ENCODE results near the gene OSTN.

DNA sequence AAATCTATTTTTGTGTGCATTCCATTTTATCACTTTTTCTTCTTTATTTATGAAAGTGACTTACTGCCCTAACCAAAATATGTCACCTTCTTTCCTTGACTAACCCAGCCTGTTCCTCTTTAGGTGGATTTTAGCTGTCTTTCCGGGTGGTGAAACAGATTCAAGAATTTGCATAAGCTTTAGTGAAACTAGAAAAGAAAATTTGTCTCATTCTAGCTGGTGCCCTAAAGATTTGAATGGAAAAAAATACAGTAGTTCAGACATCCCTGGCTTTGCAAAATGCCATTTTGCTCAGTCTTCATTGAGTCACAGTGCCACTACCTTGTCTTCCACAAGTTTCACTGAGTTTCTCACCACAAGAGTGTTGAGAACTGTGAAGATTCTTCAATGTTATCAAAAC is 102.0 kb downstream of the OSTN start:
- no peak for TF ChIP-seq POLR2AphosphoS5 (IDR thresholded peaks at IDR 0.05; ENCODE audit: low read depth)
- no peak for TF ChIP-seq EZH2 (IDR thresholded peaks at IDR 0.05; ENCODE audit: low read depth, unreplicated experiment)
- TF ChIP-seq STAT1 (IDR thresholded peaks at IDR 0.05; ENCODE audit: unreplicated experiment), result no peak
- TF ChIP-seq, protein P1, sequence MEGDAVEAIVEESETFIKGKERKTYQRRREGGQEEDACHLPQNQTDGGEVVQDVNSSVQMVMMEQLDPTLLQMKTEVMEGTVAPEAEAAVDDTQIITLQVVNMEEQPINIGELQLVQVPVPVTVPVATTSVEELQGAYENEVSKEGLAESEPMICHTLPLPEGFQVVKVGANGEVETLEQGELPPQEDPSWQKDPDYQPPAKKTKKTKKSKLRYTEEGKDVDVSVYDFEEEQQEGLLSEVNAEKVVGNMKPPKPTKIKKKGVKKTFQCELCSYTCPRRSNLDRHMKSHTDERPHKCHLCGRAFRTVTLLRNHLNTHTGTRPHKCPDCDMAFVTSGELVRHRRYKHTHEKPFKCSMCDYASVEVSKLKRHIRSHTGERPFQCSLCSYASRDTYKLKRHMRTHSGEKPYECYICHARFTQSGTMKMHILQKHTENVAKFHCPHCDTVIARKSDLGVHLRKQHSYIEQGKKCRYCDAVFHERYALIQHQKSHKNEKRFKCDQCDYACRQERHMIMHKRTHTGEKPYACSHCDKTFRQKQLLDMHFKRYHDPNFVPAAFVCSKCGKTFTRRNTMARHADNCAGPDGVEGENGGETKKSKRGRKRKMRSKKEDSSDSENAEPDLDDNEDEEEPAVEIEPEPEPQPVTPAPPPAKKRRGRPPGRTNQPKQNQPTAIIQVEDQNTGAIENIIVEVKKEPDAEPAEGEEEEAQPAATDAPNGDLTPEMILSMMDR (conservative IDR thresholded peaks at IDR 0.05; ENCODE audit: low read depth in 2 of 2), result no peak
- TF ChIP-seq ZNF331 (CRISPR knock-in tag; IDR thresholded peaks at IDR 0.05; ENCODE audit: low read depth), result no peak
- TF ChIP-seq JUNB (IDR thresholded peaks at IDR 0.05; ENCODE audit: unreplicated experiment), result no peak
- TF ChIP-seq CREB1 (CRISPR knock-in tag; IDR thresholded peaks at IDR 0.05; ENCODE audit: low read depth), result no peak
- no peak for TF ChIP-seq NANOG (IDR thresholded peaks at IDR 0.05; ENCODE audit: borderline replicate concordance)
- TF ChIP-seq, protein P2, sequence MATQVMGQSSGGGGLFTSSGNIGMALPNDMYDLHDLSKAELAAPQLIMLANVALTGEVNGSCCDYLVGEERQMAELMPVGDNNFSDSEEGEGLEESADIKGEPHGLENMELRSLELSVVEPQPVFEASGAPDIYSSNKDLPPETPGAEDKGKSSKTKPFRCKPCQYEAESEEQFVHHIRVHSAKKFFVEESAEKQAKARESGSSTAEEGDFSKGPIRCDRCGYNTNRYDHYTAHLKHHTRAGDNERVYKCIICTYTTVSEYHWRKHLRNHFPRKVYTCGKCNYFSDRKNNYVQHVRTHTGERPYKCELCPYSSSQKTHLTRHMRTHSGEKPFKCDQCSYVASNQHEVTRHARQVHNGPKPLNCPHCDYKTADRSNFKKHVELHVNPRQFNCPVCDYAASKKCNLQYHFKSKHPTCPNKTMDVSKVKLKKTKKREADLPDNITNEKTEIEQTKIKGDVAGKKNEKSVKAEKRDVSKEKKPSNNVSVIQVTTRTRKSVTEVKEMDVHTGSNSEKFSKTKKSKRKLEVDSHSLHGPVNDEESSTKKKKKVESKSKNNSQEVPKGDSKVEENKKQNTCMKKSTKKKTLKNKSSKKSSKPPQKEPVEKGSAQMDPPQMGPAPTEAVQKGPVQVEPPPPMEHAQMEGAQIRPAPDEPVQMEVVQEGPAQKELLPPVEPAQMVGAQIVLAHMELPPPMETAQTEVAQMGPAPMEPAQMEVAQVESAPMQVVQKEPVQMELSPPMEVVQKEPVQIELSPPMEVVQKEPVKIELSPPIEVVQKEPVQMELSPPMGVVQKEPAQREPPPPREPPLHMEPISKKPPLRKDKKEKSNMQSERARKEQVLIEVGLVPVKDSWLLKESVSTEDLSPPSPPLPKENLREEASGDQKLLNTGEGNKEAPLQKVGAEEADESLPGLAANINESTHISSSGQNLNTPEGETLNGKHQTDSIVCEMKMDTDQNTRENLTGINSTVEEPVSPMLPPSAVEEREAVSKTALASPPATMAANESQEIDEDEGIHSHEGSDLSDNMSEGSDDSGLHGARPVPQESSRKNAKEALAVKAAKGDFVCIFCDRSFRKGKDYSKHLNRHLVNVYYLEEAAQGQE (IDR thresholded peaks at IDR 0.05; ENCODE audit: unreplicated experiment), result no peak
- no peak for TF ChIP-seq EZH2phosphoT487 (IDR thresholded peaks at IDR 0.05; ENCODE audit: unreplicated experiment)
- TF ChIP-seq, protein P3, sequence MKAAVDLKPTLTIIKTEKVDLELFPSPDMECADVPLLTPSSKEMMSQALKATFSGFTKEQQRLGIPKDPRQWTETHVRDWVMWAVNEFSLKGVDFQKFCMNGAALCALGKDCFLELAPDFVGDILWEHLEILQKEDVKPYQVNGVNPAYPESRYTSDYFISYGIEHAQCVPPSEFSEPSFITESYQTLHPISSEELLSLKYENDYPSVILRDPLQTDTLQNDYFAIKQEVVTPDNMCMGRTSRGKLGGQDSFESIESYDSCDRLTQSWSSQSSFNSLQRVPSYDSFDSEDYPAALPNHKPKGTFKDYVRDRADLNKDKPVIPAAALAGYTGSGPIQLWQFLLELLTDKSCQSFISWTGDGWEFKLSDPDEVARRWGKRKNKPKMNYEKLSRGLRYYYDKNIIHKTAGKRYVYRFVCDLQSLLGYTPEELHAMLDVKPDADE (IDR thresholded peaks at IDR 0.05), result no peak
- no peak for TF ChIP-seq ZNF114 (CRISPR knock-in tag; IDR thresholded peaks at IDR 0.05)

Measured in GM23338 (cell line).